HG02623 (cell line): ENCODE results near the gene GLP2R.

ENCODE experiments used
- ATAC-seq: cut with Tn5 transposase; IDR thresholded peaks from one replicate; pipeline ENCODE4 v1.9.1; 2021; ENCODE audit warnings: moderate library complexity; ENCODE audit not compliant: unreplicated experiment

Gene GLP2R

DNA sequence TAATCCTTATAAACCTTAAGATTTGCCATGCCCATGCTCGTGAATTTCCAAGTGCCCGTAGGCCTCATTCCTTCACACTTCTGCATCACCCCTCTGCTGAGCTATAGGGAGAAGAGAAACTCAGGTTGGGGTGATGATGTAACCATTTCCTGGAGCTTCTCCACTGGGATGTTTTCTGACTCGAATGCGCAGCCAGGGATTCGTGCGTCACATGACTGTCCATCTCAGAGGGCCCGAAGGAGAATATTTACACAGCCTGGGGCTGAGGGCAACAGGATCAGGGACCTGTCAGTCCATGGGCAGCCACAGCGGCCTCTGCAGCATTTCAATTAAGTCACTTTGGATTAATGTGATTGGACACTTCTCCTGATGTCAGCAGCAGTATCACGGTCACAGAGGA is 12.6 kb upstream of the GLP2R start:
- ATAC-seq, result no peak

DNA sequence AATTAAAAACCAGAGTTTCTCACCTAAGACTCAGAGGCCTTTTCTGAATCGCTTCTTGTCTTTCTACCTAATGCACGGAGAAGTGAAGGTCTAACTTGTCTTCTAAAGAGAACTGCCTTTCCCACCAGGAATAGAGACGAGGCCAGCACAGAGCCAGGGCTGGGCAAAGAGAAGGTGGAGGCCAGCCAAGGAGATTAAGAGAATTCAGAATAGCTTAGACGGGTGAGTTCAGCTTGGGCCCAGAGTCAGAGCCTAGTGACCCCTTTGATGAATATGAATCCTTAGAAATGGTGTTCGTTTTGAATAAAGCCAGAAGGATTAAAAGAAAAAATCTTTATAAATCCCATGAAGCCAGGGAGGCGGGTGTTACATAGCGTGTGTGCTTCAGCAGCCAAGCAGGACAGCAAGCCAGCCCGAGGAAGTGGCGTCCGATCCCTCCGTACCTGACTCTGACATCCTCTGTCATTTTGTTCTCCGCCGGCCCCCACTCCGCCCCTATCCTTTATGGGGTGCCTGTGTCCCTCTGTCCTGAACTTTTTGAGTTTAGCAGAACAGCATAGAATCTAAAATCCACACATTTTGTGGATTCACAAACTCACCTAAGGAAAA is 11.3 kb upstream of the GLP2R start:
- no peak for ATAC-seq

DNA sequence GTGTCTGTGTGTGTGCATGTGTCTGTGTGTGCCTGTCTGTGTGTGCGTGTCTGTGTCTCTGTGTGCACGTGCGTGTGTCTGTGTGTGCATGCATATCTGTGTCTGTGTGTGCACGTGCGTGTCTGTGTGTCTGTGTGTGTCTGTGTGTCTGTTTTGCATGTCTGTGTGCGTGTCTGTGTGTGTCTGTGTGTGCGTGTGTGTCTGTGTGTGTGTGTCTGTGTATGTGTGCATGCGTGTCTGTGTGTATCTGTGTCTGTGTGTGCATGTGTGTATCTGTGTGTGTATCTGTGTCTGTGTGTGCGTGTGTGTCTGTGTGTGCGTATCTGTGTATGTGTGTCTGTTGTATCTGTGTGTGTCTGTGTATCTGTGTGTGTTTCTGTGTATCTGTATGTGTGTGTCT is 9.3 kb upstream of the GLP2R start:
- no peak for ATAC-seq

DNA sequence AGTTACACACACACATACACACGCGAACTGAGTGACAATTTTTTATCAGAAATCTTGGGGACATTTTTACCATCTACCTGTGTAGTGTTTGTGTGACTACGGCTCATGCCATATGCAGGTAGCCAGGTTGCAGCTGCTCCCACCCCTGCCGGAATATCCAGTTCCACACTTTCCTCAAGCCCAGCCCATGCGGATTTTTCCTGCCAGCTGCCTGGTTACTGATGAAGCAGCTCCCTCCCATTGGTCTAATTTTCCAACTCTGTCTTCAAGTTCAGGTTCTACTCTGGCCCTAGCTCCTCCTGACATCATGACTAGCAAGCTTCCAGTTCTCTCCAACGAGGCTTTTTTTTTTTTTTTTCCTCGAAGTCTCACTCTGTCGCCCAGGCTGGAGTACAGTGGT is 8.6 kb upstream of the GLP2R start:
- no peak for ATAC-seq

DNA sequence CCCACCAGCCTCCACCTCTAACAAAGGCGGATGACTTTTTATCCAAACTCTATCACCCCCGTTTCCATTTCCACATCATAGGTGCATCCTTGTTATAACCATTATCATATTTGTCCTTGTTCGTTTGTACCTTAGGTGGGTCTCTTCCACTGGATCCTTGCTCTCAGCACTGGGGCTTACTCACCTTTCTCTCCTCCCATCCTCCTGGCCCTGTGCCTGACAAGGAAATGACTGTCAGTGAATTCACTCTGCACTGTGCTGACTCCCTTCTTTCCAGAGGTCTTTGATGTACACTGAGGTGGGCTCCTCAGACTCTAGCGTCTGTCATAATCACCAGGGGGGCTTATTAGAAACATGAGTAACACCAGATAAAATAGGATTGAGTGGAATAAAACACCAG is 7.0 kb upstream of the GLP2R start:
- ATAC-seq, result no peak

DNA sequence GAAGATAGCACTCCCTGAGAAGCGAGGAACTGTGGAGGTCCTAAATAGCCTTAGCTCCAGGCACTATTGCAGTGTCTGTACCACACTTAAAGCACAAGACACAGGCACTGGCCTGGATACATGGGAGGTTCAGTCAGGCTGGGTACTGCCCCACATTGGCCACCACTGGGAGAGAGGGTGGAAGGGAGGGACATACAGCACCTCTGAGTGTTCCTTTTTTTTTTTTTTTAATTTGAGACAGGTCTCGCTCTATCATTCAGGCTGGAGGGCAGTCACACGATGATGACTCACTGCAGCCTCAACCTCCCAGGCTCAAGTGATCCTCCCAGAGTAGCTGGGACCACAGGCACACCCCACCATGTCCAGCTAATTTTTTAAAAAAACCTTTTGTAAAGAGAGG is 5.3 kb upstream of the GLP2R start:
- ATAC-seq, result no peak

DNA sequence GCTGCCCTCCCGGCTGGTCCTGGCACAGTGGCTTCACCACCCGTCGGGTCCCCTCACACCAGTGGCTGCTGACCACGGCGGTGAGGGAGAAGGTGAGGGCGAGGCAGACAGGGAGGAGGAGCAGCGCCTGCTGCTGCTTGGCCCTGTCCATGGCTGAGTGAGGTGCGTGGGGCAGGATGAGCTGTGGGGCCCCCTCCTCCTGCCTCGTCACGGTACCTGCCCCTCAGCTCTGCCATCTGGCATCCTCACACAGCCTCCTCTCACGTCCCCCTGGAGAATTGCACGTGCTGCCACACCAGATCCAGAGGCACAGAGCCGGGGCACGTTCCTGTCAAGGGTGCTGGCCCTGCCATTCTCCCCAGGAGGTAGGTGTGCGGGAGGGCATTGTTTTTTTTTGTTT is 3.8 kb upstream of the GLP2R start, which contains the start of gene GSG1L2:
Gene GSG1L2 (minus strand): TSS at position 159 of the 400 bp plus-strand sequence. CDS start 8 bp downstream, at position 151.
- no peak for ATAC-seq

DNA sequence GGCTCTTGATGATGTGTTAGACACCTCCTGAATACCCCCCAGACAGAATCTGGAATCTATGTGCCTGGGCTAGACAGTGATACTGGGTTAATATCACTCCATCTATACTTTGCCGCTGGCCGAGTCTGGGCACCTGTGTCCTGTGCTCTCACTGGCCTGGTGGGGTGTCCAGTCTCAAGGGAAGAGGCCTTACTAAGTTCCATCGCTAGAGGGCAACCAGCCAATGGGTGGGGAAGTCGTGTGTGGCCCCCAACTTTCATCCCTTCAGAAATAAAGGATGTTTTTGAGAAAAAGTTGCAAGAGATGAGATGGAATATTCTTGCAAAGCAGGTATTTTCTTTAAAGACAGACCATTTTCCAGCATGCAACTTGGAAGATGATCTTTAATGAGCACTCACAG is 1.6 kb upstream of the GLP2R start:
- no peak for ATAC-seq

DNA sequence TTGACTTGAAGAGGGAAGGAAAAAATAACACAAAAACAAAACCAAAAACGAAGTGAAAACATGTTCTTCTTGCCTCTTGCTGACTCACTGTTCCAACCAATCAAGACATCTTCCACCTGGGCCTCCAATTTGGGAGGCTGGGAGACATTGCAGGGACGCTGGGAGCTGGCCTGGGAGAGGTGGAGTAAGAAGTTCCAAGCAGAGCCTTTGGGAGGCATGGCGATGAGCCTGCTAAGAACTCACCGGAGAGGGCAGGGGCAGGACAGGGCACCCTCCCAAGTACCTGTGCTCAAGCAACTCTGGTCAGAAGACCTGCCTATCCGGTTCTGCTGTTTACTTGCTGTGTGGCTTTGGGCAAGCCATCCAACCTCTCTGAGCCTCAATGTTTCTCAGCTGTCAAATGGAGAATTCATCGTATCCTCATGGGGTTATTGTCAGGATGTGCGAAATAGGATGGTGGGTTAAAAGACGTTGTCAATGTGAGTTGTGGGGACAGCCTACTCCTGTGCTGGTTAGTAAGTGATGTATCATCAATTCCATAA is 856 bp upstream of the GLP2R start:
- ATAC-seq, result no peak

DNA sequence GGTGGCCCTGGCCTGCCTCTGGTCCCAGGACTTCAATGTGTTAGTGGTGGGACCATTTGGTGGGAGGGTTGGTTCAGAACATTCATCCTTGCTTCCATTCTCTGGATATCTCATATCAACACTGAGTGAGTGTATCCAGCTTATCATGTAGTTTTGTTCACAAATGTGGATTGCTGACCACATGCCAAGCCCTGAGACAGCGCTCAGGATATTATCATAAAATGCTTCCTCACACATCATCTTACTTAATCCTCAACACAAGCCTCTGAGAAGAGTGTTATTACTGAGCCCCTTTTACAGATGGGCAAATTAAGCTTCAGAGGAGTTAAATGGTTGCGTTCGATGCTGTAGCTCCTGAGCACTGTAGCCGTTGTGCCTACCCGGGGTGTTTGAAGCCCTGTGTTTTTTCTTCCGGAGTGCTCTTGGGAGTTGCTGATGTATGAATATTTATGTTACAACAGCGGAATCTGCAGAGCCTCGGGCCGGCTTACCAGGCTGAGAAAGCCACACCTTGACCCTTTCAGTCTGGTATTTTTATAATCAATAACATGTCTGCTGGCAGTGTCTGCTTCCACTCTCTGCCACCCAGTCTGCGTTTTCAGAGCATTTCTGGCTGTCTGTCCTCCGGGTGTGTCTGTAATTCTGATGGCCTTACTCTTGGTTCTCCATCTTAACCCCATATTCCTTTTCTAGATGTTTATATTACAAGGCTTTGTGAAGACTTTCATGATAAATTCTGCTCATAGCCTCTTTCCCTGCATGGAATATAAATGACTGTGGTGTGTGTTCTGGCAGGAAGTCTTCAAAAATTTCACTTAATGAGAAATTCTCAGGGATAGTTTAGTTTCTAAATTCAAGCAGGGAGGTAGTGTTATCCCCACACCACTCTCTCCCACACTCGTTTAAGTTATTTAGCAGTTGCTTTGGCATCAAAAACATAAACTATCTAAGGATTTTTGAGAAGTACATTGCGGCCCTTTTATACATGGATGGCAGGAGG is 2.9 kb downstream of the GLP2R start:
- ATAC-seq, result no peak

DNA sequence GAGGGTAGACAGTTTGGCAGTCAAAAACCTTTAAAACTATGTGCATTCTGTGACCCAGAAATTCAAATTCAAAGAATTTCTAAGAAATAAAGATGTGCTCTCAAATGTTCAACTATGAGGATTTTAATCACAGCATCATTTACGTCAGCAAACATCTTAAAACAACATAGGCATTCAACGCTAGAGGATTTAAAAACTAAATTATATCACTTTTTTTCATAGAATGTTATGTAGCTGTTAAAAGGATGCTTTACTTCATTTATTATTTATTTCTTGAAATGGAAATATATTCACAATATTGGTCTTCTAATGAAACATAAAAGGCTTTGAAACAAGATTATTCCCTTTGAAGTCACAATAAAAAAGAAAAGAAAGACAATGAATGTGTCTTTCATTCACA is 3.6 kb downstream of the GLP2R start:
- ATAC-seq, result no peak

DNA sequence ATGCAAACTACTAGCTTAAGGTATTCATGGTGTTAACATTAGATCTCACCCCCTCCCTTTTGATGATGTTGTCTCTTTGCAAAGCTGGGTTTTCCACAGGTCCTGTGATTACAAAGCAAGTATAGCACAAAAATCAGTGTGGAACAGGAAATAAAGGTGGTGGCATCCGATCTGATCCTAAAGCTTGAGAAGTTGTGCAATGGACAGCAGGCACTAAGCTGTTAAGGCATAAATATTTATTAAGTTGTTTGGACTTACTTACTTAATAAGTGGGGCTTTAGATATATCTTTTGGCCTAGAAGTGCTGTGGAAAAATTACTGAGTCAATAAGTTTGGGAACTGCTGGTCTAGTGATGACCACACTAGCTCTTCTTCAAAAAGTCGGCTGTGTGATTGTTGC is 5.0 kb downstream of the GLP2R start:
- no peak for ATAC-seq

DNA sequence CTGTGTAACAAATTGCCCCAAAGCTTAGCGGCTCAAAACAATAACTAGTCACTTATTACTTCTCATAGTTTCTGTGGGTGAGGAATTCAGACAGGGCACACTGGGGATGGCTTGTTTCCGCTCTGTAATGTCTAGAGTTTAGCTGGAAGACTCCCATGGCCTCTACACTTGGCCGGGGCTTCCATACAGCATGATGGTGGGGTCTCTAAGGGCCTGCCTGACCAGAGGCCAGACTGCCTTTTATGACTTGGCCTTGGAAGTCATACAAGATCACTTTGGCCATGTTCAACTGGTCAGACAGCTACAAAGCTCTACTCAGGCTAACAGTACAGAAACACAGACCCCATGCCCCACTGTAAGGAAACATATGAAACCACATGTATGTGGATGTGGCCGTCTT is 8.2 kb downstream of the GLP2R start:
- ATAC-seq, result no peak

DNA sequence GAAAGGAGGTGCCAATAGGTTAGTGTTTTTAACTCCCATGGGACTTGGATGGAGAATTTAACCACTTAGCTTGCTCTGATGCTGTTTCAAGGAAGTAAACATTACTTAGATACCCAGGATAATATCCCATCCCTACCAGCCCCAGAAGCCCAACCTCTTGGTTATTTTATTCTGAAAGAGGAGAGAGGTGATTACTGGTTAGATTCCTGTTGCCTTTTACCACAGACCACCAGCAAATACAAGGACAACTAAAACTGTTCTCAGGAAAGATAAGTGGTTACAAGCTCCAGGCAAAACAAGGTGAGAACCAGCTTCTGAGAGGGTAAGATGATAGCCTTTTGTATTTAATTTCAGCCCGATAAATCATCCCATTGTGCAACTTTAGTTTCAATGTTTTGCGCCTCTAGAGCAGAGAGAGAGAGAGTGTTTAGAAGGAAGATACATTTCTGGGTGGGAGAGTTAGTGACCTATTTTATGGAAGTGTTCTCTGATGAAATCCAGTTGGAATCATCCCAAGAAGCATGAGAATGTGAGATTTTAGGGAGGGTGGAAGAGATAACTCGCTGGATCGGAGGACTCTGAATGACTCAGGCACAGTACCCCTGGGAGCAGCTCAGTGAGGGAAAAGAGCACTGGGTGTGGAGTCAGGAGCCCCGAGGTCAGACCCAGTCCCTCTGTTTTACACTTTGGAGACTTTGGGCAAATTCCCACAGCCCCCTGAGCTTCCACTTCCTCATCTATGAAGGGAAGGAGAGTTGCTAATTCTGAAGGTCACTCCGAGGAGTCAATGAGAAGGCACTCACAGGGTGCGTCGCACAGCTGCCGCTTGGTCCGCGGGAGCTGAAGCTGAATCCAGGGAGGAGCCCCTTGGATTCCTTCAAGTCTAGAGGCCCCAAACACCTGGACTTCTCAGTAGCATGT is 12.1 kb downstream of the GLP2R start:
- ATAC-seq, result no peak

DNA sequence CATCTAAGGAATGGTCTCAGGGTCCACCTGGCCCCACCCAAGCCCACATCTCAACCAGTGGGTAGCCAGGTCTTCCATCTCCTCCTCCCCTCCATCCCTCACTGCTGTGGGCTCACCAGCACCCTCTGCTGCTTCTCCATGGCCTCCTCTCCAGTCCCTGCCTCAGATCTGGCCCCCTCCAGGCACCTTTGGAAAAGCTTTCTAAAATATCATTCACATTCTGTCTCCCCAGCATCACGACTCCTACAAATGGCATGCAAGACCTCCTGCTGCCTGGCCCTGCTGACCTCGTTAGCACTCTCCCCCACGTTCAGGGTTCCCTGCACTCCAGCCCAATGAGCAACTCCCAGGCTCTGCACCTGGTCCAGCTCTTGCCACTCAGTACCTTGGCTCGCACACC is 13.7 kb downstream of the GLP2R start:
- no peak for ATAC-seq

DNA sequence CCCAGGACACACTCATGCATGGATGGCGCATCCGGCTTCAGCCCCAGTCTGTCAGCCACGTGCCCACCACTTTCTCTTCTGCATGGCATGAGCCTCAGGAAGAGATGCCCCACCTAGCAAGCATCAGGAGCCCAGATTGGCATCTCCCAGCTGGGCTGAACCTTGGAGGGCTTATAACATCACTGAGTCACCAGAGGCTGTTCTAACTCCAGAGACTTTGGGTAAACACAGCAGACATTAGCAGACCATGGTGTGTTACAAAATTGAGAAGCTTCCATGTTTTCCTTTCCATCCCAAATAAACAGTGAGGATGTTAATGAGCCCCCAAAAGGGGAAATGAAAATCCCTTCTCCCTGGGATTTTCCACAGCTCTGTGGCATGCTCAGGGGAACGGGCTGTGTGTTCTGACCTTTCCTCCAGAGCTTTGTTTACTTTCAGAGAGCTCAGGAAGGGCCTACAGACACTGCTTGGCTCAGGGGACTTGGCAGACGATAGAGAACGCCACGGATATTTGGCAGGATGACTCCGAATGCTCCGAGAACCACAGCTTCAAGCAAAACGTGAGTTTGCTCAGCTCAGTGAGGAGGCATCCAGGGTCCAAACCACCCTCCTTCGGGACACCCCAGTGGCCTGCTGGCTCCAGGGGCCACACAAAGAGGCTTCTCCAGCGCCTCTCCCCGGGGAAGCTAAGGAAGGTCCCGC is 16.5 kb downstream of the GLP2R start:
- ATAC-seq, result no peak

DNA sequence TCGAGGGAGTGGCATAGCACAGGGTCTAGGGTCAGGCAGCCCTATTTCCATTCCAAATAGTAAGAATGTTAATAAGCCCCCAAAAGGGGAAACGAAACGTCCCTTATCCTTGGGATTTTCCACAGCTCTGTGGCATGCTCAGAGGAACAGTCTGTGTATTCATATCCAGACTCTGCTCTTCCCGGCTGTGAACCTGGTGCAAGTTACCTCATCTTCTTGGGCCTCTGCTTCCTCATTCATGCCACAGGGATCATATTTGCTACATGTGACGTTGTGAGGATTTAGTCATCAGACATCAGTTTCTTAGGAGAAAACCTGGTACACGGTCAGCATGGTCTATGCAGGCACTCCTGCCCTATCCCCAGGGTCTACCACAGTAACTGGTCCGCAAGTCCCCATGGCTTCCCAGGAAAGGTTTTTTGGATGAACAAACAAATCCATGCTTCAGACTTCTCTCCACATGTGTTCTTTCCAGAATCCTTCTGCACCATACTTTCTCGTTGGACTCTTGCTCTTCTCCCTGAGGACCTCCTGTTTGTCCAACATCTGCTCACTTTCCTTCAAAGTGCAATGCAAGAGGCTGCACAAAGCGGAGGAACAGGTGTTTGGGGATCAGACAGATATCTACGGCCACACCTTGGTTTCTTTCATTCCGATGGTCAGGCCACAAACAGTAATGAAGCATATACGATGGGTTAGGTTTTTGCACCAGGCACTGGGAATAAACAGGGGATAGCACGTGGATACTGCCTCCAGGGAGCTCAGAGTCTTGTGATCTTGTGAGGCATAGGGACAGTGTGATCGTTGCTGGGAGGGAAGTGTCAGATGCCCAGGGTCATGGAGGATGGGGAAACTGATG is 17.7 kb downstream of the GLP2R start:
- no peak for ATAC-seq

DNA sequence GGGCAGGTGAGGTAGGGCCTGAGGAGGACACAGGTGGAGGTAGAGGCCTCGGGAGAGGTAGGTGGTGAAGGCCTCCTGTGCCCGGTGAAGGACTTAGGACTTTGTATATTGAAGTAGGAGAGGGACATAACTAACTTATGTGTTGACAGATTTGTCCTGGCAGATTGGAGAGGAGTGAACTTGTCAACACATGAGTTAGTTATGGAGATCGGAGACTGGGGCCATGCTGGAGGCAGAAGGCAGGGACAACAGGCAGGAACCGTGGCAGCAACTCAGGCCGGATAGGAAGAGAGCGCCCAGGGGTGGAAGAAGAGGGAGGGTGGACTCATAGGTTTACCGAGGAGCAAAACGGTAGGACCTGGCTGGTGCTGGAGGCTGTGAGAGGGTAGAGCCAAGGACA is 18.4 kb downstream of the GLP2R start:
- no peak for ATAC-seq

DNA sequence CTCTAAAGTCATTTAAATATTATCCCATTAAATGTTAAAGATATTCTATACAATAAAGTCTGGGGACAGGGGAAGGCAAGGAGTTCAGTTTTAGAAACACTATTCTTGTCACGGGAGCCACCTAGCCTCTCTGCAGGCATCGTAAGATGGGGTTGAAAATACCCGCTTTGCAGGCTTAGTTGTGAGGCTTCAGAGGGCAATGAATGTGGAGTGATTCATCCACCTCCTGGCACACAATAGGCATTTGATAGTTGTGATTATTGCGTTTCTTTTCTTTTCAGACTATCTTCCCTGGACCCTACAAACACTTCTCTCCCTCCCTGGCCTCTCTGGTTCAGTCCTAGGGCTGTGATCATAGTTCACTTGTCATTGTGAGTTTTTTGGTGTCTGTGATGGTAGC is 19.6 kb downstream of the GLP2R start:
- ATAC-seq, result no peak
